Bronchial epithelial cell (primary cell): ENCODE results near the gene PAK6. TPM values are rescaled to one million over a fixed set of nuclear protein-coding genes. Genes with fewer than 3 reads are reported as not detected.

ENCODE experiments used
- DNase-seq: peaks from one replicate; pipeline ENCODE4 v3.0.0-alpha.2; 2010; ENCODE audit warnings: low read depth
- FAIRE-seq: peaks from 2 replicates; lab custom pipeline; 2011; peaks lifted over from hg19 to GRCh38; lab: Jason Lieb, UNC
- H3K27me3 ChIP-seq: 2 replicates; pipeline ENCODE4 v1.5.1; 2011; ENCODE audit warnings: low read length; ENCODE audit not compliant: control insufficient read depth, insufficient read depth
- H3K36me3 ChIP-seq: 2 replicates; pipeline ENCODE4 v1.5.1; 2011; ENCODE audit warnings: low read length; ENCODE audit not compliant: control insufficient read depth, insufficient read depth
- H3K4me3 ChIP-seq: 2 replicates; pipeline ENCODE4 v1.5.1; 2011; ENCODE audit warnings: mild to moderate bottlenecking, low read depth, low read length, control low read depth
- total RNA-seq: library from RNA; depleted of rRNA; stranded (reverse); fragments of >200 nt; gene quantifications from 2 replicates; pipeline ENCODE4 v1.2.1, GENCODE V29; 2014
- TF ChIP-seq, protein P1 (sequence below): IDR thresholded peaks from 2 replicates; pipeline ENCODE4 v1.5.1; 2011; ENCODE audit warnings: mild to moderate bottlenecking, moderate library complexity, low read length, control low read depth, inconsistent platforms; ENCODE audit not compliant: insufficient read depth, severe bottlenecking

The PAK6 gene
- total RNA-seq, 1 donor from 2014 or later: 11.6 TPM

- no peak overlapping the region for H3K4me3 ChIP-seq
- FAIRE-seq: no peak
- peaks cover 22% of the 10 kb centered on the region for H3K36me3 ChIP-seq
- H3K27me3 ChIP-seq: no peaks in the 10 kb centered on the region
- no peak for DNase-seq
- TF ChIP-seq, protein P1, sequence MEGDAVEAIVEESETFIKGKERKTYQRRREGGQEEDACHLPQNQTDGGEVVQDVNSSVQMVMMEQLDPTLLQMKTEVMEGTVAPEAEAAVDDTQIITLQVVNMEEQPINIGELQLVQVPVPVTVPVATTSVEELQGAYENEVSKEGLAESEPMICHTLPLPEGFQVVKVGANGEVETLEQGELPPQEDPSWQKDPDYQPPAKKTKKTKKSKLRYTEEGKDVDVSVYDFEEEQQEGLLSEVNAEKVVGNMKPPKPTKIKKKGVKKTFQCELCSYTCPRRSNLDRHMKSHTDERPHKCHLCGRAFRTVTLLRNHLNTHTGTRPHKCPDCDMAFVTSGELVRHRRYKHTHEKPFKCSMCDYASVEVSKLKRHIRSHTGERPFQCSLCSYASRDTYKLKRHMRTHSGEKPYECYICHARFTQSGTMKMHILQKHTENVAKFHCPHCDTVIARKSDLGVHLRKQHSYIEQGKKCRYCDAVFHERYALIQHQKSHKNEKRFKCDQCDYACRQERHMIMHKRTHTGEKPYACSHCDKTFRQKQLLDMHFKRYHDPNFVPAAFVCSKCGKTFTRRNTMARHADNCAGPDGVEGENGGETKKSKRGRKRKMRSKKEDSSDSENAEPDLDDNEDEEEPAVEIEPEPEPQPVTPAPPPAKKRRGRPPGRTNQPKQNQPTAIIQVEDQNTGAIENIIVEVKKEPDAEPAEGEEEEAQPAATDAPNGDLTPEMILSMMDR: no peak
These were observed 16.2 kb downstream of the PAK6 start for GRCh38 chr15:40255033-40255432.

GRCh38 chr15:40256638-40257235 is 17.9 kb downstream of the PAK6 start:
- H3K36me3 ChIP-seq: peaks cover 23% of the 10 kb centered on the region
- H3K27me3 ChIP-seq: no peaks in the 10 kb centered on the region
- no peak overlapping the region for H3K4me3 ChIP-seq
- no peak for DNase-seq
- TF ChIP-seq, protein P1: no peak
- peak; percentile 83 for FAIRE-seq

DNA sequence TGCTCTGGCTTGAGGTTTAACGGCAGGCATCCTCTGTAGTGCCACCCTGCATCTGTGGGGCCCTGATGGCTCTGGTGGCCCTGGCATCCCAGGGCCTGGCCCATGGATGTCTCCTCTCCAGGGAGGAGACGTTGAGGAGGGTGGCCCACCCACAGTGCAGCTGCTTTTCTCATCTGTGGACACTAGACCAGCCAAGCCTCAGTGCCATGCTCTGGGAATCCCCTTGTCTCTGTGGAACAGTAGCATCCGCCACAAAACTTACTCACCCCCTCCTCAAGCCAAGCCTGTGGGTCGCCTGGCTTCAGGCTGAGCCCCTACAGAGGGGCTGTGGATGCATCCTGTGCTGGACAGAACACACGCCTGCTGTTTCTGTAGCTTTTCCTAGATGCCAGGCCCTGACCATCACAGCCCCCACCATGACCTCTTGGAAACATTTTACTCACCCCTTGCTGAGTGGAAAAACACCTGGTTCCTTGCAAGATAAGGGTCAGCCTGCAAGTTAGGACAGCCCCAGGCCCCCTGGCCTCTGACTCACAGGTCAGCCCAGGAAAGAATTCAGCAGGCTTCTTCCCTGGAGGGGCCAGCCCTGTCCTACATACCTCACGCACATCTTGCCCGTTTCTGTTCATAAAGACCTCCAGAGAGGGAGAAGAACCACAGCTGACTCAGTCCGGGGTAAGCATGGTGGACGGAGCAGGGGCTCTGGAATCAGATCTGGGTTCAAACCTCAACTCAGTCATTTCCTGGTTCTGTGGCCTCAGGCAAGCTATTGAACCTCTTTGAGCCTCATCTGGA is 19.0 kb downstream of the PAK6 start:
- DNase-seq: no peak
- no peak for FAIRE-seq
- H3K4me3 ChIP-seq: no peak overlapping the region
- peaks cover 27% of the 10 kb centered on the region for H3K36me3 ChIP-seq
- H3K27me3 ChIP-seq: no peaks in the 10 kb centered on the region
- TF ChIP-seq, protein P1: no peak

DNA sequence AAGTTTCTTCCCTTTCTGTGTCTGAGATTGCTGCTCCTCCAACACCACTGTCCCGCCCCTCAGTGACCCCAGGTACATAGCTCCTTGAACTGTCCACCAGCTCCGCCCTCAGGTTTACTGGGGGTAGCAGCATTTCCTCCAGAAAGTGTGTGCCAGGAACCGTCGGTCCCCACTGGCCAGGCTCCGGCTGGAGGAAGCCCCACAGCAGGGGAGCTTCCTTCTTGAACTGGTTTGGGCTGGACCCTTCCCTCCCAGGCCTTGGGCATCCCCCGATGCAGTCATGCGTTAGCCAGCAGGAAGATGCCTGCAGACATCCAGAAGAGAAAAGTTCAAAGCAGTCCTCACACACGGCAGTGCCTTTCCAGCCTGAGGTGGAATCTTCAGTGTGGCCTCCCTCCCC is 19.7 kb downstream of the PAK6 start:
- FAIRE-seq (no peak), DNase-seq (no peak)
- TF ChIP-seq, protein P1: no peak
- Histone ChIP-seq H3K36me3 (peaks cover 23% of the 10 kb centered on the region), H3K4me3 (no peak overlapping the region), H3K27me3 (no peaks in the 10 kb centered on the region)

- Histone ChIP-seq H3K36me3 (peaks cover 24% of the 10 kb centered on the region), H3K4me3 (no peak overlapping the region), H3K27me3 (no peaks in the 10 kb centered on the region)
- no peak for DNase-seq
- no peak for FAIRE-seq
- TF ChIP-seq, protein P1: no peak
These were observed 20.2 kb downstream of the PAK6 start for GRCh38 chr15:40259021-40259420.
